SKM-1 treated with dmso at 0.1 percent for 144 hours (cell line): Measurements from ENCODE around the gene ZNF408.

Experiments
- DNase-seq: peaks from one replicate; lab custom pipeline; 2025; ENCODE audit not compliant: unreplicated experiment; lab: John Stamatoyannopoulos, UW

ZNF408 gene

DNA sequence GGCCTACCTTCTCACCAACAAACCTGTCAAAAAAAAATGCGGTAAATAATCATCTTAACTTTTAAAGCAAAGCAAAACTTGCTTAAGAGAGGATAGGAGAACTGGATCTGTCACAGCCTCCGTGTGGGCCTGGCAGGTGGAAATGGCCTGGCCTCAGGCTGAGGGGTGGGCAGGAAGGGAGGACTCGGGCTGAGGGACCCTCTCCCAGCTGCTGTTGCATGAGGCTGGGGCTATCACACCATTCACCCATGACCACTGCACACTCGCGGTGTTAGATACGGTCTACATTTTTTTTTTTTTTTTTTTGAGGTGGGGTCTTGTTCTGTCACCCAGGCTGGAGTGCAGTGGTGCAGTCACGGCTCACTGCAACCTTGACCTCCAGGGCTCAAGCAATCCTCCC, 24.9 kb upstream of the ZNF408 start:
- DNase-seq: no peak

DNA sequence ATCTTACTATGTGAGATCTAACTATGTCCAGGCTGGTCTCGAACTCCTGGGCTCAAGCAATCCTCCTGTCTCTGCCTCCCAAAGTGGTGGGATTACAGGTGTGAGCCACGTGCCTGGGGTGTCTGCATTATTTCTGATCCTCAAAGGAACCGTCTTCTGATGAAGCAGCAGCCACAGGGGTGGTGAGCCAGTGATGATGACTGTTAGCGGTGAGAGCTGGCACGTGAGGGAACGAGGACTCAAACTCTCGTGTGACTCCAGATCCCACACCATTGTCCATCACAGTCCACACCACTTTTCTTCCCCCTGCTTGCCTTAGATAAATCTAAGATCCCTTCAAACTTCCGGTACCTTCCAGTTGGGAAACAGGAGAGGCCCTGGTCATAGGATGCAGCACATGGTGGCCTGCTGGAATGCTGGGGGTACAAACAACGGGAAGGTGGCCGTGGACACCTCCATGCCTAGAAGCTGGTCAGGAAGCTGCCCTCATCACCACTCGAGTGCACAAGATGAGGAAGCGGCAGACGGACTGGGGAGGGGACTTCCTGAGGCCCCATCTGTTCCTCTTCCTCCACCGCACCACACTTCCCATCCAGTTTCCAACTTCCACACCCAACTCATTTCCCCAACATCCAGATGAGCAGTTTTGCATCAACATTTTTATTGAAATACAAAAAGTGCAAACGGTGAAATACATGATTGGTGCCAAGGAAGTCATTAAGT, 24.2 kb upstream of the ZNF408 start:
- peak; percentile 74 for DNase-seq

DNA sequence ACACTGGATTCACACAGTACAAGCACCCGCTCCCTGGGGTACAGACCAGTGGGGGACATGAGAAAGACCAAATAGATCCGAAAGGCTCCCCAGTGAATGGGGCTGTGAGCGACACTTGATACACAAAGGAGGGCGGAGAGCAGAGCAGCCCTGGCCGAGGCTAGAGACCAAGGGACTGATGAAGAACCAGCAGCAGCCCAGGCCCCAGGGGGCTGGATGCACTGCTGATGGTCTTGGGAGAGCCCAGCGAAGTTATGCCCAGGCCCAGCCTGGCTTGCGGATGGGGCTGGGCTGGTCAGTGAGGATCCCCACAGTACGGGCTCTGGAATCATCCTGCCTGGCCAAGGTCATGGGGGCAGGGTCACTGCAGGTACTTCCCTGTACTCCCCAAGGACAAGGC, 23.7 kb upstream of the ZNF408 start:
- DNase-seq: no peak

DNA sequence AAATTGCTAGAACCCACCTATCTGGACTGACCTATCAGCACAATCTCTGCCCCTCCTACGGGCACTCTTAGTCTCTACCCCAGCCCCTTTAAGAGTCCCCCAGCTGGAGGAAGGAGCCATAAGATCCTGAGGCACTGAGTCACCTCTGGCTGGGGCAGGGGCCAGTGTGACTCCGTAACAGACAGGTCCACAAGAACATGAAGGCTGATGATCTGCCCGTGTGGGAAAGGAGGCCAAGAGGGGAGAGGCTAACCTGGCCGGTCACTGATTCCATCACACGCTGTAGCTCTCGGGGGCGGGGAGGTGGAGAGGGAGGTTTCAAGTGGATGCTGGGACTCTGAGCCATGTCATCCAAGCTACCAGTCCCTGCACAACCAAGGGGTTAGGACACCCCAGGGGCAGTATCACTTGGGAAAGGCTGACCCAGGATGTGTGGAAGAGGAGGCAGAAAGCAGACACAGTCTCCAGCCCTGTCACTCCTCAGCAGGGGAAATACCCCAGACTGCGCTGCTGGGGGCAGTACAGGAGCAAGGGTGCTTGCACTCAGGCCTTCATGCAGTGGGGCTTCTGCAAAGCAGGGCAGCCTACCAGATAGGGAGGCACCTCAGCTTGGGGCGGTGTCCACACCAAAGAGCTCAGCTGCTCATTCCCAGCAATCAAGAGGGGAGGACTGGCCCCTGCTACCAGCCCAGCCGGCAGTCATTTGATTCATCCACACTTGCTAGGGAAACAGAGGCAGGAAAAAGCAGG, 22.7 kb upstream of the ZNF408 start:
- no peak for DNase-seq

DNA sequence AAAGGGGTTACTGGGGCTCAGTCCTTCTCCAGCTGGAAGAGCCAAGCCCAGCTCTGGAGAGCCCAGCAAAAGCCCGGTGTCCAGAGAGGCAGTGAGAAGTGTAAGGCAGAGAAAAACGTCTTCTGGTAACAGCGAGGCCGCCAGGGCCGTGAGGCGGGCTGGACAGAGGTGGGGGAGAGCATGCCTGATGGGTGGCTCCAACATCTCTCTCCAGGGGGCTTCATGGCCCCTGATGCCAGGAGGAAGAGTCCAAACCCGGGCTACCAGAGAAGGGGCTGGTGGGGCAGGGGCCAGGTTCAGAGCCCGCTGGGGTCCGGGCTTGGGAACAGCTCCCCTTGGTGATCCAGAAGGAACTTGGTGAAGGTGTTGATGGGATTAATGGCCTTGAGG, 22.1 kb upstream of the ZNF408 start:
- no peak for DNase-seq

DNA sequence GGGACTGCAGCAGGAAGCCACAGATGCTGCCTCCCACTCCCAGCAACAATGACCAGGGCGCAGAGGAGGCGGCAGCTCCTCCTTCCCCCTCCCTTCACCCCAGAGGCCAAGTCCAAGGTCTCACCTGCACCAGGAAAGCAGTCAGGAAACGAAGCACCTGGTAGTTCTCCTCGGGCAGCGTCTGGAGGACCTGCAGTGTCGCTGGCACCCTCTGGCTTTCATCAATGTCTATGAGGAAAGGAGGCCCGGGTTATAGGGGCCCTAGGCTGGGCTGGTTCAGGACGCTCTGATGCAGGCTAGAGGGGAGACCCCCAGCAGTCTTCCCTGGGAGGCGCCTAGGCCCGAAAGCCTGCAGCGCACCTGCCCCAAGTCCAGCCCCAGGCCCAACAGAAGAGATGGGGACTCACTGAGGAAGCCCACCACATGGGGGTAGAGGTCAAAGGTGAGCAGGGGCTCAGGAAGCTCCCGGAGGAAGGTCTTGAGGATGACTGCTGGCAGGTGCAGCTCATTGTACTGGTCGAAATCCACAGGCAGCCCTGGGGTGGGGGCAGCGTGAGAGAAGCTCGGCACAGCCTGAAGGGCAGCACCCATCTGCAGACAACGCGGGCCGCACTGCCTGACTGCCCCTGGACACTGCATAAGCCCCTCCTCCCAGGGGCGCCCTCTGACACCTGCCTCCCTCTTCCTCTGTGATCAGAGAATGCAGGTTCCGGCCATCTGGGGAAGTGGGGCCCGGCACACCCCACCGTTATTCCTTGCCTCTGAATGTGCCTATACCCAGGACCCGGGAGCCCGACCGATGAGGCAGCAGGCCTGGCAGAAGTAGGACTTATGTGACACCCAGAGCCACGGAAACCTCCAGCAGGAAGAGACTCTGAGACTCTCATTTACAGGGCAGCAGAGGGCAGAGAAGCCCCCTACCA, 21.3 kb upstream of the ZNF408 start:
- DNase-seq: no peak

DNA sequence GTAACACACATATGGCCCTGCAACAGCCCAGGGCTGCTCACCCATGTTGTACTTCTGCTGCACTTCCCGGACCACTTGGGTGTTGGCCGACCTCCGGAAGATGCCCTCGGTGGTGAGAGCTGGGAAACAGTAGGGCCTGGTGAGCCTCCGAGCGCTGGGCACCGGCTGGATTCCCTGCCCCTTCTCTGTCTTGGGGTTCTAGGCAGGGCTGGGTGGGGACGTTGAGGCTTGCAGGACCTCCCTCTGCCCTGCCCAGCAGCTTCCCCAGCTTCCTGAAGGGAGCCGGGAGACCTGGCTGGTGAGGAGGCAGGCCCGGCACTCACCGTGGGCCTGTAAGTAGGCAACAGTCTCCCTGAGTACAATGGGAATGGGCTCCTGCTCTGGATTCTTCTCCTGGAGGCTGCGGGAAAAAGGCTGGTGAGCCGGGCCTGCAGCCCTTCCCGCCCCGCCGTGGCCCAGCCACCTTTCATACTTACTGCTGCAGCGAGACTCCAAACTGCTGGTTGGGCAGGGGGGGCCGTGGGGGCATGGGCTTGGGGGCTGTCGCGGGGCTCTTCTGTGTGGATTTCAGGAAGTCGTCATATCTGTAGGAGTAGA, 20.6 kb upstream of the ZNF408 start:
- no peak for DNase-seq

DNA sequence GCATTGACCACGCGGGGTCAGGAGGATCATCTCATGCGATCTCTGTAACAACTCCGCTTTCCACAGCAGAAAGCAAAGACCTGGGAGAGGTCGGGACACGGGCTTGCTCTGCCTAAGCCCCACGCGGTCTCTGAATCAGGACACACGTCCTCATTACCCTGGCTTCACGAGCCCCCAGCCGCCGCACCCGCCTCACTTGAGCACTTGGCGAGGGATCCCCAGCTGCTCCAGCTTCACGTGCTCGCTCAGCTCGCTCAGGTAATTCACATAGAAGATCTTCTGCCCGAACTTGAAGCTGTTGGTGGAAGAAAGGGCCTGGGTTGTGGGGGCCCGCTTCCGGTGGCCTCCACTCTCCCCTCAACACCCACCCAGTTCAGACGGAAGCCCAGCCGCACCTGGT, 20.0 kb upstream of the ZNF408 start:
- DNase-seq: no peak

DNA sequence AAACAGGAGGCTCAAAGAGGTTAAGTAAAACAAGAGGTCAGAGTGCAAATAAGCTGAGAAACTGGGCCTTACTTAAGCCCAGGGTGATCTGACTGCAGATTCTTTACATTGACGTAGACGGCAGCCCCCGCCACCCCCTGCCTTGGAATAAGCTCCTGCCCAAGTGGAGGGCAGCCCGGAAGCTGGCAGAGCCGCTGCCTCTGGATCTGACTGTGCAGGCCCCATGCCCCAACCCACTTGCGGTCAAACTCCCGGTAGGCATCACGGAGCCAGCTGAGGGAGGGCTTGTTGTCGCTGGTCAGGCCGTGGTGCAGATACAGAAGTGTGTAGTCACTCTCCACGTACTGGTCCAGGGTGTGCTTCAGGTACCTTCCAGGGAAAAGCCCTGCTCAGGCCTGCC, 19.0 kb upstream of the ZNF408 start:
- DNase-seq: no peak

DNA sequence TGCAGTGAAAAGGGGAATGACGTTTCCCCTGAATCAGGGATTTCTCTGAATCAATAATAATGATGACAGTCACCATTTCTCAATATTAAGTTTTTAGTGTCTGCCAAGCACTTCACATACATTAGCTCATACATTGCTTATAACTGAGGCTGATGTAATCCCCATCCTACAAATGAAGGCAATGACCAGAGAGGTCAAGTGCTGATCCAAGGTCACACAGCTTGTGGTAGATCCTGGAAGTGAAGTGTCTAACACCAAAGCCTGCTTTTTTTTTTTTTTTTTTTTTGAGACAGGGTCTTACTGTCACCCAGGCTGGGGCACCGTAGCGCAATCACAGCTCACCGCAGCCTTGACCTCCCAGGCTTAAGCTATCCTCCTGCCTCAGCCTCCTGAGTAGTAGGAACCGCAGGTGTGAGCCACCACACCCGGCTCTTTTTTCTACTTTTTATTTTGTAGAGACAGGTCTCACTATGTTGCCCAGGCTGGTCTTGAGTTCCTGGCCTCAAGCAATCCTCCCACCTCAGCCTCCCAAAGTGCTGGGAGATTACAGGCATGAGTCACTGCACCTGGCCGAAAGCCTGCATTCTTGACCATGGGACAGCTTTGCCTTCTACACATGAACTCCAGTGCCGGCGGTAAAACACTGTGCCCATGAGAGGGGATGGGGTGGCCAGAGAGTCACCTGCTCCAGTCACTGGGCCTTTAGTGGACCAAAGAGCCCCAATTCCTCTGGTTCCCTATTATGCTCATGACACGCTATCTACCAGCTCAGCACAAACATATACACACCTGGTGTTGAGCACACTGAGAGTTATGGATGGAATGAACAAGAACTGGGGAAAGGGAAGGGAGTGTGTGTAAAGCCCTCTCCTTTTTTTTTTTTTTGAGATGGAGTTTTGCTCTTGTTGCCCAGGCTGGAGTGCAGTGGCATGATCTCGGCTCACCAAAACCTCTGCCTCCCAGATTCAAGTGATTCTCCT, 17.8 kb upstream of the ZNF408 start:
- no peak for DNase-seq

DNA sequence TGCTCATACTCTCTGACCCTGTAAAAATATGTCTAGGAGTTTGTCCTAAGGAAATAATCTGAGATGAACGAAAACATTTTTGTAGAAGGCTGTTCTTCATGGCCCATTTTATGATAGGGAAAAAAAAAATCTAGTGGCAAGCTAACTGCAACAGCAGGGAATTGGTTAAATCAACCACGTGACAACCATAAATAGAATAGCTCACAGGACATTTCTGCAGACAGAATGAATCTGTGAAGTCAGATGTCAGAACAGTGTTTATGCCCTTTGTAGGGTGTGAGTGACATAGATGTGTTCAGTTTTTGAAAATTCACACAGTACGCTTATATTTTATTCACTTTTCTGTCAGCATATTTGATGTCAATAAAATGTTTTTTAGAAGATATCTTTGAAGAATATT, 16.5 kb upstream of the ZNF408 start:
- DNase-seq: no peak

DNA sequence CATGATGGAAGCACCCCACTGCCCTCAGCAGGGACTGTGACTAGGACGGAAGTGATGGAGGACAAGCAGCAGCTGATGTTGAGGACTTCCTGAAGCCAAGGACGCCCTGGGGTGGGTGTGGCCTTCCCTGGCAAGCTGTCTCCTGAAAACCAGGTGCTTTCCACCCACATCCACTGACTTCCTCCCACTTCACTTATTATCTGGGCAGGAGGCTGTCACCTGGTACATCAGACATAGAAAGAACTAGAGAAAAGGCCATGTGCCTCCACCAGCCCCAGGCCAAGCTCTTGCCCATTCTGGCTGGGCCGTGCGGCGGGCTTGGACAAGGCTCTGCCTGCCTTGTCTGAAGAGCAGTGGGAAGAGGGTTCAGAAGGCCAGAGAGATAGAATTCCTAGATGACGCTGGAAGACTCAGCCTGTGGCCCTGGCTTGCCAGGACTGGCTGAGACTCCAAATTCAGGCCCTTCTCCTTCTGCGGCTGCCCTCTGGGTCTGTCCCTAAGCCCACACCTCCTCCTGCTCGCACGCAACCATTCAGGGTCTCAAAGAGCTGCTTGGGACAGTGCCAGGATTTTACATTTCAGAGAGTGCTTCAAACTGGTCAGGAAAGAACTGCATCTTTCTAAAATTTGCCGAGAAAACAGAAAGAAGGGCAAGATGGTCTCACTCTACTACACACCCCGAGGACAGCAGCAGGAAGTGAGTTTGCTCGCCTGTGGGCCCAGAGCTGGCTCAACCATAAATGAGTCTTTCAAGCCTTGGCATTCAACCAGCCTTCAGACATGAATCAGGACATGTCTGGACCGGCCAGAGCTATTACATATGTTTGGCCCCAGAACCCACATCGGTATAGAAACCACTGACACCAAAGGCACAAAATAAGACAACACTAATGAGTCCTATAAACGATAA, 13.7 kb upstream of the ZNF408 start:
- no peak for DNase-seq

DNA sequence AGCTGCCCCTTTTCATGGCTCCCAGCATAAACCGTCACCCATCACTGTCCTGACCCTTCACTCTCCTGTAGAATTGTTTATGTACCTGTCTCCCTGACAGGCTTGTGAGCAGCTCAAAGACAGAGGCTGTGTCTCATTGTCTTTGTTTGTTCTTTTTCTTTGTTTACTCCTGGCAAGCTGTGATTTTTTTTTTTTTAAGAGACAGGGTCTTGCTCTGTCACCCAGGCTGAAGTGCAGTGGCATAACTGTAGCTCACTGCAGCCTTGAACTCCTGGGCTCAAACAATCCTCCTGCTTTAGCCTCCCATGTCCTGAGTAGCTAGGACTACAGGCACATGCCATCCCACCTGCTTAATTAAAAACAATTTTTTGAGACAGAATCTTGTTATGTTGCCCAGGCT, 10.1 kb upstream of the ZNF408 start:
- no peak for DNase-seq

DNA sequence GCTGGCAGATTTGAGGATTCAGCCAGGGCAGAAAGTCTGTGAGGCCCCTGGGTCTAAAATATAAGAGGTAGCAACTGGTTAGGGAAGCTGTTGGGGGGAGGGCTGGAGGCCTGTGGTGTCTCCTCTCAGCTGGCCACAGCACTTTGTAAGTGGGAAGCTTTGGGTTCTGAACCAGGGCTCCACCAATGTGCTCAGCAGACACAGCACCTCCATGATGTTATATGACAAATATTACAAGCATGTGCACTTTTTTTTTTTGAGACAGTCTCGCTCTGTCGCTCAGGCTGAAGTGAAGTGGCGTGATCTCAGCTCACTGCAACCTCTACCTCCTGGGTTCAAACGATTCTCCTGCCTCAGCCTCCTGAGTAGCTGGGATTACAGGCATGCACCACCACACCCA, 8.4 kb upstream of the ZNF408 start:
- DNase-seq: no peak

DNA sequence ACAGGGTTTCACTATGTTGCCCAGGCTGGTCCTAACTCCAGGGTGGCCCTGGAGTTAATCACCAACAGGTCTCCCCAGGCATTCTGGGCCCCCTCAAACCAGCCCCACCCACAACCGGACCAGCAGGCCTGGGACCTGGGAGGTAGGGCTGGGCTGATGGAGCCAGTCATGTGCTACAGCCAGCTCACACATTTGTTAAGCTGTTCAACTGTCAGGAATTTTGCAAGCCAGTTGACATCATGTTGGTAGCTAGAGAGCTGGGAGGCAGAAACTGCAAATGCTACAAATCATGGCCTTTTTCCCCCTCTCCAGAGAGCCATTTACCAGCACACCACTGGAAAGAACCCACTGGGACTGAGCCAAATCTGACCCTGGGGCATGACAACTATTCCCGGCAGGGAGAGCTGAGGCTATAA, 7.2 kb upstream of the ZNF408 start:
- DNase-seq: no peak

DNA sequence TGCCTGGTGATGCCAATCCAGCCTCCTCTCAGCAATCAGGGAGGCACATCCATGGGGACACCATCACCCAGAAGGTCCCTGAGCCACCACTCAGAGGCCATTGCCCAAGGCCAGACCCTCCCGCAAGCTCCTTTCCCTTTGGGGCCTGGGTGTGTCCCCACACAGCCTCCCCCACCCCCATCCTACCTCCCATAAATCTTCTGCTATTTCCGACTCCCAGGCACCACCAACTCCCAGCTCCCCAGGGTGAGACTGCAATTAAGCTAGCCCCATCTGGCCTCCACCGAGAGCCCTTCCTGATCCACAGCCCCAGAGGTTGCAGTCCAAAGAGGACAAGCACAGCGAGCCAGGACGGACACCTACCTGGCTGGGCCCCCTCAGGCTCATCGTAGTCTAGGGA, 6.8 kb upstream of the ZNF408 start:
- no peak for DNase-seq

DNA sequence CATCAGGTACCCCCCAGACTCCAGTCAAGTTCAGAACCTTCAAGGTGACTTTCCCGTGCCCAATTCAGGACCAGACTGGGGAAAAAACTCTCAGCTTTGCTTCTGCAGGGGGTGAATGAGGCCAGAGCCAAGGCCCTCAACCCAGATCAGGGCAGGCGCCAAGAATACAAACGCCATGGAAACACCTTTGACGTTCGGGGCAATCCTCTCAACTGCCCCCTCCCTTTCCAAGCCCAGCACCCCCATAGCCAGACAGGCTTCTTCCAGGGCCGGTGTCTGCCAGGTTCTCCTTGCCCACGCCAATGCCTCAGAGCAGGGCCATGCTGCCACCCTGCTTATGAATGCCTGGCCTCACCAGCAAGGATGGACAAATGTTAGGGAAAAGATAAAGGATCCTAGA, 6.2 kb upstream of the ZNF408 start:
- DNase-seq: no peak

DNA sequence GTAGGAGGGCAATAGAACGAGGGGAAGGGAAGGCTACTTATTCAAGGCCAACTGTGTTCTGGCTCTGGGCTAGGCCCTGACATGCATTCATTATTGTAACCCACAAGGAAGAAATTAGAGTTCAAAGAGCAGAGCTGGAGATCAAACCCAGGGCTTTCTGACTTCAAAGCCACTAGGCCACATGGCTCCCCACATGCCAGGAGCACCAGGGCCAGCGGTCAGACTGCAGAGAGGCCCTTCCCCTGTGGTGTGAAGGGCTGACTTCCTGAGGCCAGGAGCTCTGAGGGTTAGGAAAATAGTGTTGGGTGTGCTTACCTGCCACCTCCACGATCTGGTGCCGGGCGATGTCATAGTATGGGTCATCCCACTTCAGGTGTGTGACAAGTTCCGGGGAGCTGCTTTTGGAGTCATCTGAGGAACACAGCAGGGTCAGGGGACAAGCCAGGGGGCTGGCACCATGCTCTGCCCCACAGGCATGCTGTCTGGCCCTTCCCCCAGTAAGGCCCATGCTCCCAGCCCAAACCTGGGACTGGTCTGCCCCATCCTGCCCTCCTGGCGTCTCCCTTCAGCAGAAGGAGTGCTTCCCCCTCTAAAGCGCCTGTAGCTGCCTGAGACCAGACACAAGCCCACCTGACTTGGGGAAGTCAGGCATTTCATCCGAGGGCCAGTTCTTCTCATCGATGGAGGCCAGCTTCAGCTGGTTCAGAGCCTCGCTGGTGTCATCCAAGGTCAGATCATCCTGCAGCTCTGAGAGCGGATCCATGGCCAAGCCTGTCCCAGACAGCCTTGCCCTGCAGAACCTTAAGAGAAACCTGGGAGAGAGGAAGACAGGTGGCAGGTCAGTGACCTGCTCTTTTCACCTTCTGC, 5.3 kb upstream of the ZNF408 start:
- no peak for DNase-seq
